Activated T-helper 9 cell treated with anti-CD3 and anti-CD28 coated beads, Interleukin-2, amount 50 U/mL, for 16 hours (primary cell): Measurements from ENCODE around the gene OR52A1.
"Not testable (repeated sequence)": the region's sequence is repeated elsewhere in the genome, so short reads cannot be mapped to it uniquely, and the experiment has no call there.

ENCODE experiments used
- DNase-seq: peaks from one replicate; pipeline ENCODE4 v3.0.0-alpha.2; 2020; ENCODE audit warnings: low read depth

Gene OR52A1

GRCh38 chr11:5154657-5155056, at the start of gene OR52A1:
Gene OR52A1 (minus strand): TSS chr11:5154757. CDS start chr11:5152369, 2,388 bp downstream.
- no peak for DNase-seq

- DNase-seq = no peak
These were observed 48.8 kb upstream of the OR52A1 start for GRCh38 chr11:5203366-5203765.

DNA sequence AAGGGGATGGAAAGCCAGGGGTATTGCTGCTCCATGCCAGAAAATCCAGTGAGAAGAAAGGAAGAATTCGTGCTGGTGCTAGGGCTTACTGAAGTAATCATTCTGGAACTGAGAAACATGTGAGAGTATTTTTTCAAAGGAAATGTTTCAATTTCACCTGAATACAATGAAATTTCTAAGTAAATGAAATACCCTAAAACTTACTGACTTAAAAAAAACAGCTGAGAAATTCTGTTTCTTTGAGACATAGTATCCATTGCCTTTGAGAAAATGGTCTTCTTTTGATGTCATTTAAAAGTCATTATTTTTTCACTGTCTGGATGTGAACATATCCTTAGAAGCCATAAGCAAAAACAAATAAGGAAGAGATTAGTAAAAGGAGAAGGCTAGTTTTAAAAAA, 46.0 kb upstream of the OR52A1 start, which contains the start of gene OR51V1:
TSS of gene OR51V1 (minus strand) at position 101 of the 400 bp plus-strand sequence. CDS start at position 101, 0 bp downstream.
- no peak for DNase-seq

DNA sequence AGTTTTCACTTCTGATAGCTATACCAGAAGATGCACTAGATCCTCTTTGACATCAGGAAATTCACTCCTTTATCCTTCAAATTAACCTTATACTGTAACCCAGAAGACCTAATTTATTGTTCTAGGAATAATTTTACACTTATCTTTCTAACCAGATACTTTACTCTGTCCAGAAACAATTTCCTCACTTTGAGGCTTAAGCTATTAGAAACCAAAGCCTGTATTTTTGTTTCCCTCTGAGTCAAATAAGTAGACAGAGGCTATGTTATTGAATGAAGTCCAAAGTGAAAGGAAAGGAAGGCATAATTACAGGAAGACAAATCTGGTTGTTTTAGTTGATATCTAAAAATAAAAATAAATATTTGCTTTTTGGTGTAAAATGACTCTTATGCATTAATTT, 43.7 kb upstream of the OR52A1 start:
- no peak for DNase-seq

- DNase-seq = no peak
These were observed 43.0 kb upstream of the OR52A1 start for GRCh38 chr11:5197536-5197935.

- DNase-seq = no peak
These were observed 42.2 kb upstream of the OR52A1 start for GRCh38 chr11:5196731-5197130.

DNA sequence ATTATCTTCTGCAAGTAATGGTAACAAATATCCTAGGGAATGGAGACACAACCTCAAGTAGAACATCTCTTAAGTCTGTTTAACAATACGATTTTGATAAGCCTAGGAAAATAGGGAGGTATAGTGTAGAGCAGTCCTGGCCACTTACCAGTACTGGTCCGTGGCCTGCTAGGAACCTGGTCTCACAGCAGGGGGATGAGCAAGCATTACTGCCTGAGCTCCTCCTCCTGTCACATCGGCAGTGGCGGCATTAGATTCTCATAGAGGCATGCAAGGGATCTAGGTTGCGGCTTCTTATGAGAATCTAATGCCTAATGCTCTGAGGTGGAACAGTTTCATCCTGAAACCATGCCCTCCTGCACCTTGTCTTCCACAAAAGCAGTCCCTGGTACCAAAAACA, 41.5 kb upstream of the OR52A1 start:
- no peak for DNase-seq

DNA sequence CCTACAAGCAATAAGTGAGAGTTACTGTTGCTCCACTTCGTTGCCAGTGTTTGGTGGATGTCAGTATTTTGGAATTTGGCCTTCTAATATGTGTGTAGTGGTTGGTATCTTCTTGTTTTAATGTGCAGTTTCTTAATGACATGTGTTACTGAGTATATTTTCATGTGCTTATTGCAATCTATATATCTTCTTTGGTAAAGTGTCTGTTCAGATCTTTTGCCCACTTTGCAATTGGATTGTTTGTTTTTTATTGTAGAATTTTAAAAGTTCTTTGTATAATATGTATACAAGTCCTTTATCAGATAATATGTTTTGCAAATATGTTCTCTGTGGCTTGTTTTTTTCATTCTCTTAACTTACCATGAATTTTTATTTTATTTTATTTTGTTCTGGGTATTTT, 38.2 kb upstream of the OR52A1 start:
- no peak for DNase-seq

DNA sequence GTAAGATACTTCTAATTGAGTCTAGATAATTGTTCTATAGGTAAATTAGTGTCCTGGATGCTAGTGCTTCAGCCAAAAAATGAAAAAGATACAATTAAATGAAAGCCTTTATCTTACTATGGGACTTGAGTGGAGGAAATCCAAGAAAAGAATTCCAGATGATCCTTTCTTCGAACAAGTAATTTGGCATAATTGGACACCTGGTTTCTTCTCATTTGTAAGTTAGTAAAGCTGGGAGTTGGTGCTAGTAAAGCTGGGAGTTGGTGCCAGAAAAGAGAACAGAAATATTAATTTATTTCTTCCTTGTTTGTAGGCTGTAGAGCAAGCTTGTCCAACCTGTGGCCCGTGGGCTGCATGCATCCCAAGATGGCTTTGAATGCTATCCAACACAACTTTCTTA, 33.6 kb upstream of the OR52A1 start:
- DNase-seq = no peak

DNA sequence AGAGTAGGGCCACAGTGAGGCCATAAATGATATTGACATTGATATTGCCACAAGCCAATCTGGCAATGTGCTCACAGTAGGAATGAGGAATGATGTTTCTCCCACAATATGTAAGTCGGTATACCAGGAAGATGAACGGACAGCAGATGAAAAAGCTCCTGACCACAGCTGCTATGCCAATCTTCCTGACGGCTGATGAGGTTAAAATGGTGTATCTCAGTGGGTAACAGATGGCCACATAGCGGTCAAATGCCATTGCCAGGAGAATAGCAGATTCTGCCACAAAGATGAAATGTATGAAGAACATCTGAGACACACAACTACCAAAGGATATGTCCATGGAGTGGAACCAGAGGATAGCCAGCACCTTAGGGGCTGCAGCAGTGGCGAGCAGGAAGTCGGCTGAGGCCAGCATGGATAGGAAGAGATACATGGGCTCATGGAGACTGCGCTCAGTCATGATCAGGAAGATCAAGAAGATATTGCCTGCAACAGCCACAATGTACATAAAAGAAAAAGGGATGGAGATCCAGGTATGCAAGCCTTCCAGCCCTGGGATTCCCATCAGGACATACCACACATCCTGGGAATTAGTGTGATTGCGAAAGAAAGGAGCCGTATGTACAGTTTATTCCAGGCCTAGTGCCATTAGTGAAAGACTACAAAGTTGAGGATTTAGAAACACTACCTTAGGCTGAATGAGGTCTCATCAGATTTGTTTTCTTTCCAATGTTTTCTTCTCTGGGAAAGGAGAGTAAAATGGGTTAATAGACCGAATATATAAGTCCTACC, 23.7 kb upstream of the OR52A1 start:
- DNase-seq = no peak

DNA sequence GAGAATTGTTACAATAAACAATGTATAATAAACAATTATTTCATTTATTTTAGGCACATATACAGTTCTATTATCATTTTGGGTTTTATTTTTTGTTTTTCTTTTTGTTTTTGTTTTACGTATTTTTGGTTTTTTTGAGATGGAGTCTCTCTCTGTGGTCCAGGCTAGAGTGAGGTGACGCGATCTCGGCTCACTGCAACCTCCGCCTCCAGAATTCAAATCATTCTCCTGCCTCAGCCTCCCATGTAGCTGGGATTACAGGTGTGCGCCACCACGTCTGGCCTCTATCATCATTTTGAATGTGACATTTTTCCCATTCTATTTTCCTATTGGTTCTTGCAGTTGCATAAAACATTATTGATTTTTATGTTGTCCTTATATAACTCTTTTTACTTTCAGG, 20.4 kb upstream of the OR52A1 start:
- DNase-seq = no peak

- DNase-seq = no peak
These were observed 17.3 kb upstream of the OR52A1 start for GRCh38 chr11:5171856-5172255.

GRCh38 chr11:5165898-5166297, 11.3 kb upstream of the OR52A1 start:
- not testable (repeated sequence) for DNase-seq

DNA sequence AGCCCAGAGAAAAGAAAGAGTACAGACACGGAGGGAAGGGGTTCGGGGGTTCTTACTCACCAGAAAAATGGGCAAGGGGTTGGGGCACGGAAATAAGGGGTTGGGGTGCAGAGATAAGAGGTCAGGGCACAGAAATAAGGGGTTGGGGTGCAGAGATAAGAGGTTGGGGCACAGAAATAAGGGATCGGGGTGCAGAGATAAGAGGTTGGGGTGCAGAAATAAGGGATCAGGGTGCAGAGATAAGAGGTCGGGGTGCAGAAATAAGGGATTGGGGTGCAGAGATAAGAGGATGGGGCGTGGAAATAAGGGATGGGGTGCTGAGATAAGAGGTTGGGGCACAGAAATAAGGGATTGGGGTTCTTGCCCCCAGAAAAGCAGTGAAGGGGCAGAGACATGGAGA, 10.2 kb upstream of the OR52A1 start:
- not testable (repeated sequence) for DNase-seq

GRCh38 chr11:5161045-5161444, 6.5 kb upstream of the OR52A1 start:
- not testable (repeated sequence) for DNase-seq

- not testable (repeated sequence) for DNase-seq
These were observed 5.7 kb upstream of the OR52A1 start for GRCh38 chr11:5160217-5160616.

DNA sequence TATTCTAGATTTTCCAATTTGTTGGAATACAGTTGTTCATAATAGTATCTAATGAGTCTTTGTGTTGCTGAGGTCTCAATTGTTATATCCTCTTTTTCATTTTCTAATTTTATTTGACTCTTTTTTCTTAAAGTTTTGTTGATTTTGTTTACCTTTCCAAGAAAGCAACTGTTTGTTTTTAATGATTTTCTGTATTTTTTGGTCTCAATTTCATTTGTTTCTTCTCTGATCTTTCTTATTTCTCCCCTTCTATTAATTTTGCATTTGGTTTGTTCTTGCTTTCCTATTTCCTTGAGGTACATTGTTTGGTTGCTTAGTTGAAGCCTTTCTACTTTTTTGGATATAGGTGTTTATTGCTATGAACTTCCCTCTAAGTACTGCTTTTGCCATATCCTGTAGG, 5.2 kb upstream of the OR52A1 start:
- DNase-seq = no peak

GRCh38 chr11:5153574-5154431, 754 bp downstream of the OR52A1 start:
- DNase-seq = no peak

DNA sequence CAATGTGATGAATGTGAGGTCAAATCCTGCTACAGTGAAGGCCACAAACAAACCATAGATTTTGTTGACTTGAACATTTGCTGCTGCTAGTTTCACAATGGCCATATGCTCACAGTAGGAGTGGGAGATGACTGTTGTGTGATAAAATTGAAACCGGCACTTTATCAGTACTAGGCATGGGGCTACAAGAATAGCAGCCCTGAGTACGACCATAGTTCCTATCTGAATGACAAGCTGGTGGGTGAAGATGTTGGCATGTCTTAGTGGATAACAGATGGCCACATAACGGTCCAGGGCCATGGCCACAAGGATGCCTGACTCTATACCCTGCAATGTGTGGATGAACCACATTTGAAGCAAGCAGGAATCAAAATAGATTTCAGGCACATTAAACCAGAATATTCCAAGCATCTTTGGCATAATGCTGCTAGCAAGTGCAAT, 2.8 kb downstream of the OR52A1 start:
- DNase-seq = no peak

DNA sequence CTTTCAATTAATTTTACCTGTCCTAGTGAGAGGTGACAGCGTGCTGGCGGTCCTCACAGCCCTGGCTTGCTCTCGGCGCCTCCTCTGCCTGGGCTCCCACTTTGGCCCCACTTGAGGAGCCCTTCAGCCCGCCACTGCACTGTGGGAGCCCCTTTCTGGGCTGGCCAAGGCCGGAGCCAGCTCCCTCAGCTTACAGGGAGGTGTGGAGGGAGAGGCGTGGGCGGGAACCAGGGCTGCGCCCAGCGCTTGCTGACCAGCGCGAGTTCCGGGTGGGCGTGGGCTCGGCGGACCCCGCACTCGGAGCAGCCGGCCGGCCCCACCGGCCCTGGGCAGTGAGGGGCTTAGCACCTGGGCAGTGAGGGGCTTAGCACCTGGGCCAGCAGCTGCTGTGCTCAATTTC, 10.4 kb downstream of the OR52A1 start:
- not testable (repeated sequence) for DNase-seq

- DNase-seq = no peak
These were observed 16.6 kb downstream of the OR52A1 start, which contains the start of gene OR52A5 for GRCh38 chr11:5137996-5138395. Gene OR52A5 (minus strand): TSS chr11:5138356. CDS start chr11:5132642, 5,714 bp downstream.

DNA sequence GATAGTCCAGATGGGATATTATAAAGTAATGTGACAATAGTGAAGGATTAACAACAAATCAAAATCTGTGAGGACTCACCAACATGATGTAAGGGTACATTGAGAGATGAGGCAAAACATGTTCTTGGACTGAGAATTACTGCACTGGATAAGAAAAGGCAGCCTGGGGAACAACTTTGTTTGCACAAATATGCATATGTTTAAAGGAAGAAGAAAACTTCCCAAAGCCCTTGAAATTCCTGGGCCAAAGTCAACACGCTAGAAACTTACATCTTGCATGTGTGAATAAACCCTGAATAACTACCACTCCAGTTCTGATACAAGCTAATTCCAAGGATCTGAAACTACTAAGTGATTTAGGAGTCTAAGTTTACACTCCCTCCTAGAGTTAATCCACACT, 17.5 kb downstream of the OR52A1 start:
- no peak for DNase-seq

DNA sequence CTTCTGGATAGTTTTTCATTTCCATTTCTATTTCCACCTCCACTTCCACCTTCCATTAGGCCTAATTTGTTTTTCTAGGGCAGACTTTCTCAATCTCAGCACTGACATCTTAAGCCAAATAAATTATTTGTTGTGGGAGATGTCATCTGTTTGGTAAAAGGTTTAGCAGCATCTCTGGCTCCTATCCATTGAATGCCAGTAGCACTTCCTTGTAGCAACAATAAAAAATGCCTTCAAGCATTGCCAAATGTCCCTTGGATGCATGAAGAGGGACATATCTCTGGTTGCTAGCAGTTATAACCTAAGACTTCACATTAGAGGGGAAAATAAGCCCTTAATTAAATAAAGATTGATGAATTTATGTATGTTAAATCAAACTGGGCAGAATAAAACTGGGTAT, 18.3 kb downstream of the OR52A1 start:
- DNase-seq = no peak
